GM18909 (cell line): Measurements from ENCODE around the gene SLC2A4.

Source experiments
- ATAC-seq: cut with Tn5 transposase; IDR thresholded peaks from one replicate; pipeline ENCODE4 v1.9.1; 2021; ENCODE audit warnings: mild to moderate bottlenecking; ENCODE audit not compliant: unreplicated experiment, poor library complexity

The SLC2A4 gene

GRCh38 chr17:7262935-7263800 lies 18.4 kb upstream of the SLC2A4 start:
- ATAC-seq, result no peak

GRCh38 chr17:7263801-7264078 lies 17.8 kb upstream of the SLC2A4 start:
- no peak for ATAC-seq

GRCh38 chr17:7266784-7267183 lies 14.7 kb upstream of the SLC2A4 start:
- no peak for ATAC-seq

- ATAC-seq, result no peak
Measured at GRCh38 chr17:7279448-7279847, 2.1 kb upstream of the SLC2A4 start.

- peak; percentile 56 for ATAC-seq
Measured at GRCh38 chr17:7280519-7281073, 922 bp upstream of the SLC2A4 start.

- ATAC-seq, result no peak
Measured at GRCh38 chr17:7281953-7282751, 634 bp downstream of the SLC2A4 start.

- ATAC-seq, result no peak
Measured at GRCh38 chr17:7282752-7283321, 1.3 kb downstream of the SLC2A4 start.

- no peak for ATAC-seq
Measured at GRCh38 chr17:7283471-7284216, 2.1 kb downstream of the SLC2A4 start.

GRCh38 chr17:7284911-7285310 lies 3.4 kb downstream of the SLC2A4 start:
- ATAC-seq, result no peak

GRCh38 chr17:7285679-7286078 lies 4.2 kb downstream of the SLC2A4 start:
- no peak for ATAC-seq

- no peak for ATAC-seq
Measured at GRCh38 chr17:7289256-7290032, 7.9 kb downstream of the SLC2A4 start.

- ATAC-seq, result no peak
Measured at GRCh38 chr17:7290166-7290565, 8.6 kb downstream of the SLC2A4 start.

- no peak for ATAC-seq
Measured at GRCh38 chr17:7290685-7291084, 9.2 kb downstream of the SLC2A4 start.

GRCh38 chr17:7292194-7292593 lies 10.7 kb downstream of the SLC2A4 start:
- no peak for ATAC-seq

- no peak for ATAC-seq
Measured at GRCh38 chr17:7292729-7293128, 11.2 kb downstream of the SLC2A4 start.

- no peak for ATAC-seq
Measured at GRCh38 chr17:7293159-7293558, 11.6 kb downstream of the SLC2A4 start.

GRCh38 chr17:7293816-7294613 lies 12.5 kb downstream of the SLC2A4 start:
- no peak for ATAC-seq

- ATAC-seq, result no peak
Measured at GRCh38 chr17:7294614-7295153, 13.2 kb downstream of the SLC2A4 start, which contains the start of gene YBX2. Gene YBX2, minus strand, starts transcription at chr17:7294639. Its CDS starts 139 bp downstream, at chr17:7294500.
